Immature natural killer cell (primary cell): ENCODE results near the gene RIOK2. TPM values are rescaled to one million over a fixed set of nuclear protein-coding genes. Genes with fewer than 3 reads are reported as not detected.

Source experiments
- DNase-seq, 3 donors: peaks; one replicate each; pipeline ENCODE4 v3.0.0; 2022; ENCODE audit warnings: mixed read lengths in 1 of 3
- H3K27ac Mint-ChIP-seq, 6 donors: one replicate each; pipeline ENCODE4 v1.8.0; 2020; ENCODE audit warnings: mixed read lengths in 6 of 6, mild to moderate bottlenecking in 5 of 6, inconsistent platforms in 4 of 6, moderate library complexity in 3 of 6
- H3K27me3 Mint-ChIP-seq, 3 donors: one replicate each; pipeline ENCODE4 v1.8.0; 2020 to 2021; ENCODE audit warnings: low read depth in 3 of 3, mild to moderate bottlenecking in 3 of 3, mixed read lengths in 3 of 3, moderate library complexity in 3 of 3, inconsistent platforms in 1 of 3
- H3K36me3 Mint-ChIP-seq, 3 donors: one replicate each; pipeline ENCODE4 v1.8.0; 2020; ENCODE audit warnings: mixed read lengths in 3 of 3, inconsistent platforms in 2 of 3, mild to moderate bottlenecking in 2 of 3
- H3K4me1 Mint-ChIP-seq, 2 donors: one replicate each; pipeline ENCODE4 v1.8.0; 2020; ENCODE audit warnings: inconsistent platforms in 2 of 2, mild to moderate bottlenecking in 2 of 2, mixed read lengths in 2 of 2, moderate library complexity in 1 of 2
- H3K4me3 Mint-ChIP-seq, 5 donors: one replicate each; pipeline ENCODE4 v1.8.0; 2020; ENCODE audit warnings: mild to moderate bottlenecking in 5 of 5, mixed read lengths in 5 of 5, inconsistent platforms in 3 of 5, moderate library complexity in 3 of 5
- H3K9me3 Mint-ChIP-seq, 6 donors: one replicate each; pipeline ENCODE4 v1.8.0; 2020; ENCODE audit warnings: mild to moderate bottlenecking in 6 of 6, mixed read lengths in 6 of 6, inconsistent platforms in 4 of 6, moderate library complexity in 3 of 6
- polyA plus RNA-seq, 3 donors: library from polyadenylated mRNA; unstranded; fragments of 300-500 nt; fragmentation: Illumina TruSeq; gene quantifications; one replicate each; pipeline ENCODE4 v1.2.3, GENCODE V29; 2021

Gene RIOK2
- 10 to 100 TPM; 10.6 to 15.8 (median 14.8) TPM for polyA plus RNA-seq

- no peaks in the 10 kb centered on the region for H3K9me3 Mint-ChIP-seq
- H3K4me3 Mint-ChIP-seq, result peak within 1 kb of the TSS; percentile 92 to 98 (median 96)
- H3K27me3 Mint-ChIP-seq, result peaks cover 3 to 13% (median 12%) of the 10 kb centered on the region in 3 donors
- H3K4me1 Mint-ChIP-seq, result peaks cover 33 to 50% of the 10 kb centered on the region in 2 donors
- H3K27ac Mint-ChIP-seq, result peak within 1 kb of the TSS; percentile 100
- DNase-seq, result peak; percentile 90 to 91 (median 90)
- peaks cover 7% of the 10 kb centered on the region in 3 donors for H3K36me3 Mint-ChIP-seq
Observed at GRCh38 chr5:97183100-97183929, at the start of gene RIOK2. Gene RIOK2, minus strand, starts transcription at chr5:97183247. Its CDS starts 56 bp downstream, at chr5:97183191.

DNA sequence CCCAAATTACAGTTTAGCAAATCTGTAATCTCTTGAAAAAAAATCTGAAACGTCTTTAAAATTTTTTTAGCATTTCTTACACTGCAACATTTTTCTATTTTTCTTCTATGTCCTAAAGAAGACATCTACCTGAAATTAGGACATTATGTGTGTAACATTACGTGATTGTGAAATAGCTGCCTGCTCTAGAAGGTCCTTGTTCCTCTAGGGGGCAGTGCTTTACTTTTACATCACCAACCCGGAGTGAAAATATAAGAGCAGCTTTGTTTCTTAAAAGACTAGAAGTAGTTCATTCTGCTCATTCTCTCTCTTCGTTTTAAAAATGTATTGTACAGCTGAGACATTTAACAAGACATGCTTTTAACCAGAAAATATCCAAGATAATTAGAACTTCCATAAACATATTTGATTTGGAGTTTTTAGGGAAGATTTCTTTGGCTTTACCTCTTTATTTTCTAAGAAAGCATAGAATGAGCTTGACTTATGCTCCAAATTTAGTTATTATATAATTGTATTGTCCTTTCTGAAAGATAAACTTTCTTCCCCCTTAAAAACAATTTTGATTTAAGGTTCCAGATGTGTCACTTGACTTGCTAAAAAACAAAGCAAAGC is 48.1 kb upstream of the RIOK2 start:
- H3K36me3 Mint-ChIP-seq, result no peaks in the 10 kb centered on the region
- DNase-seq, result peak; percentile 7 to 32 (median 11)
- H3K9me3 Mint-ChIP-seq, result peaks cover 0 to 8% (median 4%) of the 10 kb centered on the region in 6 donors
- peaks cover 0 to 4% of the 10 kb centered on the region in 2 donors for H3K4me1 Mint-ChIP-seq
- H3K27ac Mint-ChIP-seq, result no peak overlapping the region
- H3K4me3 Mint-ChIP-seq, result no peak overlapping the region
- peaks cover 0 to 5% (median 4%) of the 10 kb centered on the region in 3 donors for H3K27me3 Mint-ChIP-seq

DNA sequence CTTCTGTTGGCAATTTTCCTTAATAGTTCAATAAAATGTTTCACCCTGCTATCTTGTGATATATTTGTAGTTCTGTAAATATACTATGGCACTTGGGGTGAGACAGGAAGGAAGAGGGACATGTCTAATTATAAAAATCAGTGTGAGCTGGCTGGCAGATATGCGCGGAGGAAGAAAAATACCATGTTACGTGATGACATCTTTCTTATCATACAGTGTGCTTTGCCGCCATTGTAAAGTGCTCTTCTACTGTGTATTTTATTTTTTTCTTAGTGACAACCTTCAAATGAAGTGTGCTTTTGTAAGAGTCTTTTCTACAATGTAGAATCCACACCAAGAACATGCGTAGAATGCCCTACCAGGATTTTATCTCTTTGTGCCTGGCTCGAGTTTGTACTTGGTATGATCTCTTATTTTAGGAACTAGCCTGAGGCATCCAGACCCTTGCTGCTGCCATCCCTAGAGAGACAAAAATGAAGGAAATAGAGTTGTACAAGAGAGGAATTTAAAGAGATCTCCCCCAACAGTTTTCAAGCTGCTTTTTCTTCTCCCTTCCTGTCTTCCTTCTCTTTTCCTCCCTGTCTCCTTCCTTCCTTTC is 46.7 kb upstream of the RIOK2 start:
- no peaks in the 10 kb centered on the region for H3K9me3 Mint-ChIP-seq
- peaks cover 0 to 4% of the 10 kb centered on the region in 2 donors for H3K4me1 Mint-ChIP-seq
- H3K27ac Mint-ChIP-seq, result no peak overlapping the region
- no peaks in the 10 kb centered on the region for H3K36me3 Mint-ChIP-seq
- DNase-seq, result no peak
- H3K4me3 Mint-ChIP-seq, result no peak overlapping the region
- H3K27me3 Mint-ChIP-seq, result peaks cover 0 to 5% (median 0%) of the 10 kb centered on the region in 3 donors

- Mint-ChIP-seq H3K4me3 (no peak overlapping the region), H3K27ac (no peak overlapping the region), H3K9me3 (no peaks in the 10 kb centered on the region), H3K36me3 (no peaks in the 10 kb centered on the region), H3K27me3 (peaks cover 0 to 5% (median 0%) of the 10 kb centered on the region in 3 donors), H3K4me1 (peaks cover 0 to 4% of the 10 kb centered on the region in 2 donors)
- no peak for DNase-seq
Observed at GRCh38 chr5:97229196-97229595, 46.1 kb upstream of the RIOK2 start.

DNA sequence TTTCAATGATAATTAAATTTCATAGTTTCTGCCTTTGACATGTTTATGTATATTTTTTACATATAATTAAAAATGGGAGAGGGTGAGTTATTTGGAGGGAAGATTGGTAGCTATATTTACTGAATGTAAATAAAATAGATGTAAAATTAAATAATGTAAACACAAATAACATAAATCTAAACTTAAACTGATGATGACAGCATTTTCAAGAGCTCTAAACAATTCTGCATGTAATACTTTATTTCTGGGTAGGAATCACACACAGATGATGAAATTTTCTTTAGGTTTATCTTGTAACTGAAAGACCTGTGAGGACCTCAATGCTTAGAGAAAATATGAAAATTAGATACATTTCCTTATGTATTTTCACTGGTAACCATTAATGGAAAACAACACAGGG is 42.2 kb upstream of the RIOK2 start:
- H3K27ac Mint-ChIP-seq, result no peak overlapping the region
- DNase-seq, result no peak
- H3K27me3 Mint-ChIP-seq, result peaks cover 0 to 5% (median 0%) of the 10 kb centered on the region in 3 donors
- no peak overlapping the region for H3K4me3 Mint-ChIP-seq
- H3K9me3 Mint-ChIP-seq, result no peaks in the 10 kb centered on the region
- no peaks in the 10 kb centered on the region for H3K4me1 Mint-ChIP-seq
- no peaks in the 10 kb centered on the region for H3K36me3 Mint-ChIP-seq

DNA sequence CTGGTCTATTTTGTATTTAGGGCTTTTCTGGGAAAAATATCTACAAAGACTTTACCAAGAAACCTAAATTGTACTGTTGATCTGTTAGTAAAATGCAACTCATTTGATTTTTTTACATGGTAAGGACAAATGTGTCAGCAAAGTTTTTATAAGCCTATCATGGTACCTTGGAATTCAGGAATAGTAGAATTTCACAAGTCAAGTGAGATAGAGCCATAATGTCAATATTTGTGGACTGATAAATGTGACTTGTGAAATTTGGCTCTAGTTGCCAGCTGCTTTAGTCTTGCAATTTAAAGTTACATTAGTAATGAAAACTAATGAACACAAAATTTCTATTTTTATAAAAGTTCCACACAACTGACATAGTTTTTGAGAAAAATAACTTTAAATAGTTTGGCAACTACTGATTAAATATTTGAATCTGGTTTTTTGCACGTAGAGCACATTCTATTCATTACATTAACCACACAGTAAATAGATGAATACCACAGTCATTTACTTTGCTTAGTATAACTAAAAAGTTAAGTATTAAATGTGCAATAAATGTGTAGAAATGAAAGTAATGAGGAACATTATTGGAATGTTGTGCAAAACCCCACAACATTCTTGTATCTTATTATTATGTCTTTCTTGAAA is 41.2 kb upstream of the RIOK2 start:
- DNase-seq, result no peak
- H3K4me3 Mint-ChIP-seq, result no peak overlapping the region
- no peak overlapping the region for H3K27ac Mint-ChIP-seq

DNA sequence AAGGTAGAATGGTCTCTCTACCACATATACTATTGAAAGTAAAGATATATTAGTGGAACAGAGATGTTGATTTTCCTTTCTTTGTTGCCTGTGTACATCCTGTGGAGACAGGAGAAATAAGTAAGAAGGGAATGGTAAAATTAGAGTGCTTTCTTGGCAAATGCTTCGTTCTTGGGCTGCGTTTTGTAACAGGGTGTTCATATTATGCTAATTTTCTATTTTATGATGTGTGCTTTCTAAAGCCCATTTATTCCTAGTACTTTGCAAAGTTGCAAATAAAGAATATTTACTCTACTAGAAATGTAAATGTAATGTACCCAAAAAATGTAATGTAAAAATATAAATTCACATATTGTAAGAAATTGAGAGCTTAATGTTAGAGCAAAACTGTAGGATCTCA is 40.5 kb upstream of the RIOK2 start:
- peaks cover 0 to 2% (median 0%) of the 10 kb centered on the region in 3 donors for H3K27me3 Mint-ChIP-seq
- no peaks in the 10 kb centered on the region for H3K9me3 Mint-ChIP-seq
- no peaks in the 10 kb centered on the region for H3K36me3 Mint-ChIP-seq
- H3K4me1 Mint-ChIP-seq, result no peaks in the 10 kb centered on the region
- no peak for DNase-seq
- H3K27ac Mint-ChIP-seq, result no peak overlapping the region
- H3K4me3 Mint-ChIP-seq, result no peak overlapping the region

More for the DNA sequence above, 41.2 kb upstream of the RIOK2 start:
- H3K27me3 Mint-ChIP-seq, result peaks cover 0 to 3% (median 0%) of the 10 kb centered on the region in 3 donors
- H3K9me3 Mint-ChIP-seq, result no peaks in the 10 kb centered on the region
- H3K36me3 Mint-ChIP-seq, result no peaks in the 10 kb centered on the region
- no peaks in the 10 kb centered on the region for H3K4me1 Mint-ChIP-seq

- Mint-ChIP-seq H3K36me3 (peaks cover 0 to 12% (median 0%) of the 10 kb centered on the region in 3 donors), H3K27ac (no peak overlapping the region), H3K9me3 (peaks cover 6 to 26% (median 19%) of the 10 kb centered on the region in 6 donors), H3K4me1 (no peaks in the 10 kb centered on the region), H3K27me3 (peaks cover 1 to 10% (median 4%) of the 10 kb centered on the region in 3 donors), H3K4me3 (no peak overlapping the region)
- DNase-seq, result no peak
Observed at GRCh38 chr5:97209343-97209742, 26.3 kb upstream of the RIOK2 start.

GRCh38 chr5:97208714-97209113 is 25.7 kb upstream of the RIOK2 start:
- H3K27ac Mint-ChIP-seq, result no peak overlapping the region
- H3K9me3 Mint-ChIP-seq, result peaks cover 4 to 20% (median 13%) of the 10 kb centered on the region in 6 donors
- peaks cover 1 to 10% (median 4%) of the 10 kb centered on the region in 3 donors for H3K27me3 Mint-ChIP-seq
- H3K36me3 Mint-ChIP-seq, result peaks cover 0 to 11% (median 0%) of the 10 kb centered on the region in 3 donors
- H3K4me3 Mint-ChIP-seq, result no peak overlapping the region
- no peak for DNase-seq
- H3K4me1 Mint-ChIP-seq, result no peaks in the 10 kb centered on the region

GRCh38 chr5:97208184-97208713 is 25.2 kb upstream of the RIOK2 start:
- Mint-ChIP-seq H3K9me3 (peaks cover 0 to 15% (median 10%) of the 10 kb centered on the region in 6 donors), H3K4me1 (no peaks in the 10 kb centered on the region), H3K36me3 (peaks cover 0 to 9% (median 0%) of the 10 kb centered on the region in 3 donors), H3K27me3 (peaks cover 1 to 10% (median 4%) of the 10 kb centered on the region in 3 donors), H3K27ac (no peak overlapping the region), H3K4me3 (no peak overlapping the region)
- no peak for DNase-seq

DNA sequence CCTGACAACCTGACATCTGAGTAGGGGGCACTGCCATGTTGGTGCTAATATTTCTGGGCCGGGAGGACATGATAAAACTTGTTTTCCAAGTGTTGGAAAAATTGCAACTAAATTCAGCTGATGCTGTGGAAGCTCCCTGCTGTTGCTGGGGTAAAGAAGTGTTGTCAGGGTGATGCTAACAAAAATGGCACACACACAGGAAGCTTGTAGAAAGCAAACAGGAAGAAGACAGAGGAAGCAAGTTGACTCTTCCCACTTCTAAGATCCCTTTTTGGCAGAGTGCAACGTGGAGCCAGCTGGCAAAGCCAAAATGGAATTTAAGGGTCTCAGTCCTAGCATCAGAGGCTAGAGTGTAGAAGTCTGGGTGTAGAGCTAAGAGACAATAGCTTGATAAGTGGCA is 11.3 kb upstream of the RIOK2 start:
- Mint-ChIP-seq H3K27me3 (peaks cover 3 to 18% (median 6%) of the 10 kb centered on the region in 3 donors), H3K4me1 (no peaks in the 10 kb centered on the region), H3K36me3 (peaks cover 0 to 13% (median 10%) of the 10 kb centered on the region in 3 donors), H3K9me3 (peaks cover 0 to 15% (median 1%) of the 10 kb centered on the region in 6 donors), H3K4me3 (no peak overlapping the region), H3K27ac (no peak overlapping the region)
- DNase-seq, result no peak

- no peaks in the 10 kb centered on the region for H3K4me1 Mint-ChIP-seq
- H3K4me3 Mint-ChIP-seq, result no peak overlapping the region
- H3K27me3 Mint-ChIP-seq, result peaks cover 4 to 15% (median 6%) of the 10 kb centered on the region in 3 donors
- H3K9me3 Mint-ChIP-seq, result peaks cover 0 to 15% (median 1%) of the 10 kb centered on the region in 6 donors
- no peak overlapping the region for H3K27ac Mint-ChIP-seq
- peaks cover 0 to 13% (median 10%) of the 10 kb centered on the region in 3 donors for H3K36me3 Mint-ChIP-seq
- DNase-seq, result no peak
Observed at GRCh38 chr5:97193355-97193688, 10.3 kb upstream of the RIOK2 start.

- no peak overlapping the region for H3K4me3 Mint-ChIP-seq
- DNase-seq, result no peak
Observed at GRCh38 chr5:97192580-97193354, 9.7 kb upstream of the RIOK2 start.

More at GRCh38 chr5:97192580-97193354, 9.7 kb upstream of the RIOK2 start:
- Mint-ChIP-seq H3K4me1 (no peaks in the 10 kb centered on the region), H3K36me3 (peaks cover 0 to 13% (median 10%) of the 10 kb centered on the region in 3 donors), H3K27me3 (peaks cover 4 to 15% (median 6%) of the 10 kb centered on the region in 3 donors), H3K9me3 (peaks cover 0 to 15% (median 1%) of the 10 kb centered on the region in 6 donors), H3K27ac (no peak overlapping the region)
